Activated T-helper 17 cell treated with anti-CD3 and anti-CD28 coated beads, Interleukin-2, amount 50 U/mL, for 72 hours (primary cell): ENCODE results near the gene CHMP2B. TPM values are rescaled to one million over a fixed set of nuclear protein-coding genes. Genes with fewer than 3 reads are reported as not detected.

Experiments
- ATAC-seq: fragments of 150-1000 bp; cut with Tn5 transposase; replicated peaks from 2 replicates; pipeline ENCODE4 v1.10.0; 2021; ENCODE audit warnings: mild to moderate bottlenecking, moderate library complexity
- H3K27ac Mint-ChIP-seq: one replicate; pipeline ENCODE4 v1.8.0; 2022; ENCODE audit warnings: mixed read lengths
- H3K27me3 Mint-ChIP-seq: one replicate; pipeline ENCODE4 v1.8.0; 2022; ENCODE audit warnings: mixed read lengths
- H3K36me3 Mint-ChIP-seq: one replicate; pipeline ENCODE4 v1.8.0; 2022; ENCODE audit warnings: low read depth, mild to moderate bottlenecking, mixed read lengths
- H3K4me1 Mint-ChIP-seq: one replicate; pipeline ENCODE4 v1.8.0; 2022; ENCODE audit warnings: mixed read lengths
- H3K4me3 Mint-ChIP-seq: one replicate; pipeline ENCODE4 v1.8.0; 2022; ENCODE audit warnings: mild to moderate bottlenecking, mixed read lengths
- H3K9me3 Mint-ChIP-seq: one replicate; pipeline ENCODE4 v1.8.0; 2022; ENCODE audit warnings: mixed read lengths
- total RNA-seq, 2 donors: library from RNA; stranded (reverse); gene quantifications; one replicate each; pipeline ENCODE4 v1.2.3, GENCODE V29; 2022

The CHMP2B gene
- 10 to 100 TPM; 19.8 to 22.0 TPM for total RNA-seq

GRCh38 chr3:87227104-87227834 lies at the start of gene CHMP2B:
Gene CHMP2B (plus strand): TSS chr3:87227309. CDS start chr3:87227523, 214 bp downstream.
- H3K36me3 Mint-ChIP-seq, result peaks cover 14% of the 10 kb centered on the region
- peak; percentile 96 for ATAC-seq
- H3K9me3 Mint-ChIP-seq, result peaks cover 4% of the 10 kb centered on the region
- H3K27ac Mint-ChIP-seq, result peak within 1 kb of the TSS; percentile 99
- H3K4me3 Mint-ChIP-seq, result peak within 1 kb of the TSS; percentile 99
- peaks cover 4% of the 10 kb centered on the region for H3K27me3 Mint-ChIP-seq
- peaks cover 36% of the 10 kb centered on the region for H3K4me1 Mint-ChIP-seq

DNA sequence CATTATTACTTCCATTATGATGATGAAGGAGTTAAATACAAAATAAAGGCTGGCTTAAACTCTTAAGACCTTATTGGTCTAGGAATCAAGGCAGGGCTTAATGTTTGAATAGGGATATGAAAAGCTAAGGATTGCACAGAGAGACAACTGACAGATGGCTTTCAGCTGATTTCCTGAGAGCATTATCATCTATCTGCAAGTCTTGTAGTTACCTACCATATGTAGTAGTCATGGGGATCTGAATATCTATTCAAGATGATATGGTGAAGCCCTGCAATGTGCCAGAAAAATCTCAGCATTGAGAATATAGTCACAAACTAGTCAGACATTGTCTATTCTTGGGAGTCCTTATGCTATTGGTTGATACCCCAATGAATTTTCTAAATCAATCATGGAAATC lies 47.5 kb upstream of the CHMP2B start:
- Mint-ChIP-seq H3K4me1 (no peaks in the 10 kb centered on the region), H3K4me3 (no peak overlapping the region), H3K27me3 (peaks cover 6% of the 10 kb centered on the region), H3K36me3 (no peaks in the 10 kb centered on the region), H3K27ac (no peak overlapping the region), H3K9me3 (no peaks in the 10 kb centered on the region)
- no peak for ATAC-seq

DNA sequence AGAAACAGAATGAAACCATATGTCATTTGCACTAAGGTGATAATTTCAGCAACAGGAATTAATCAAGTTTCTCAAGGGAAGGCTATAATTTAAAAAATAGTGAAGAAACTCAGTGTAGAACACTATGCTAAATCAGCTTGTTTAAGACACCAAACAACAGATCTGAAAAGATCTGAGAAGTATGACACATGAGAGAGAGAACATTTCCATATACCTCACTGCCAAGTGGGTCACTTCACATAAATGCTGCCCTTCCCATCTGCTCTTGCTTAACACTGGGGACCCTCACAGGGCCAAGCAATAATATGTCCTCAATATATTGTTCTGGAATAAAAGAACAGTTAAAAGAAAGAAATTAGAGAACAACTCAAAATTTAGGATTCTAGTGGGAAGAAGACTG lies 45.6 kb upstream of the CHMP2B start:
- Mint-ChIP-seq H3K27me3 (peaks cover 7% of the 10 kb centered on the region), H3K4me1 (no peaks in the 10 kb centered on the region), H3K4me3 (no peak overlapping the region), H3K36me3 (no peaks in the 10 kb centered on the region), H3K9me3 (no peaks in the 10 kb centered on the region), H3K27ac (no peak overlapping the region)
- no peak for ATAC-seq

DNA sequence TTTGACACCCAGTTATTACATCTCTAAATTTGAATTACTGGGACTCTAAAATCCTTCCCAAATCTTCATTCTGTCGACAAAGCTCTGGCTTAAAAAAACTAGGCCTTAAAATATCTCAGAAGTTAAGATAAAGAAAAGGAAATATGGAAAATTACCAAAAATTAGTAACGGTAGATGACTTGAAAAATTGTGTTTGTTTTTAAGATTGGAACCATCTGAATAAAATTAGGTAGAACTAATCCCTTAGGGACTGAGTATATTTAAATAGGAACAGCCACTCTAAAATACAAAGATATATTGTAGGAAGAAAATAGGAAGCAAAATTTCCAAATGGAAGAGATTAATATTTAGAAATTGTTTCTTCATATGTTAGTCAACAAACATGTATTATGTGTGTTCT lies 45.1 kb upstream of the CHMP2B start:
- no peak for ATAC-seq
- Mint-ChIP-seq H3K27ac (no peak overlapping the region), H3K4me1 (no peaks in the 10 kb centered on the region), H3K27me3 (peaks cover 11% of the 10 kb centered on the region), H3K4me3 (no peak overlapping the region), H3K36me3 (no peaks in the 10 kb centered on the region), H3K9me3 (no peaks in the 10 kb centered on the region)

DNA sequence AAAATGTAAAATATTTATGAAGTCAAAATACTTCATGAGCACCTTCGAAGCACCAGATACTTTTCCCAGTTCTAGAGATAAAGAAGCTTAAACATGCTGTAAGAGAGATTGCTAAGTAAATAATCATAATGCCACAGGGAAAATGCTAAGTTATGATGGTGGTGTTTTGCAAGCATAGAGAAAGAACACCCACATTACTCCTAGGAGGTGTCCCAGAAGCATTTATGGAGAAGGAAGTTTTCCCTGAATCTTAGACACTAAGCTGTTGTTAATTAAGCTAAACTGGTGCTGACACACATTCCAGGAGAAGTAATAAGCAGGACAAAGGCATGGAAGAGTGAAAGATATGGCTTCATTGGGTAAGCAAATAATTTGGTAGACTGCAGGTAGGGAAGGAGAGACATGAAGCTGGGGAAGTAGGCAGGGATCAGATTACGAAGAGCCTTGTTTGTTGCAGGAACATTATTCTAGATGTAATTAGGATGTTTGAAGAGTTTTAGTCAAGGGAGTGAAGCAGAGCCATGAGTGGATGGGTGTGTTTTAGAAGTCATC lies 40.4 kb upstream of the CHMP2B start:
- Mint-ChIP-seq H3K4me1 (no peaks in the 10 kb centered on the region), H3K27ac (no peak overlapping the region), H3K36me3 (no peaks in the 10 kb centered on the region), H3K27me3 (peaks cover 18% of the 10 kb centered on the region), H3K9me3 (no peaks in the 10 kb centered on the region), H3K4me3 (no peak overlapping the region)
- ATAC-seq, result no peak

- no peak overlapping the region for H3K27ac Mint-ChIP-seq
- no peak overlapping the region for H3K4me3 Mint-ChIP-seq
- no peak for ATAC-seq
- peaks cover 9% of the 10 kb centered on the region for H3K9me3 Mint-ChIP-seq
- H3K27me3 Mint-ChIP-seq, result peaks cover 15% of the 10 kb centered on the region
- no peaks in the 10 kb centered on the region for H3K4me1 Mint-ChIP-seq
- no peaks in the 10 kb centered on the region for H3K36me3 Mint-ChIP-seq
These were observed 35.9 kb upstream of the CHMP2B start for GRCh38 chr3:87191175-87191574.

DNA sequence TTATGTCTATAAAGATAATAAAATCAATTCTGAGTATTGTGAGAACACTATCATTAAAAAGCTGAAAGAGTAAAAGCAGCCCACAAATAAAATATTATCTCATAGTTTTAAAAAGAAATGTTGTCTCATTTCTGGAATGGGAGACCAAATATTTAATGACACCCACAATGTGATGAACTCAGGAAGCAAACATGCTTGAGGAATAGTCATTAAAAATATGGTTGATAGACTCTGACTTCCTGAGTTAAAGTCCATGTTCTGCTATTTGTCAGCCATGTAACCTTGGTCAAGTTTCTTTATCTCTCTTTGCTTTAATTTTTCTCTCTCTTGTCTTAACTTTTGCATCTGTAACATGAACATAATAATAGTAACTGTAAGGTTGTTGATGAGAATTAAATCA lies 35.5 kb upstream of the CHMP2B start:
- H3K9me3 Mint-ChIP-seq, result peaks cover 9% of the 10 kb centered on the region
- H3K27me3 Mint-ChIP-seq, result peaks cover 15% of the 10 kb centered on the region
- no peak for ATAC-seq
- no peak overlapping the region for H3K4me3 Mint-ChIP-seq
- no peaks in the 10 kb centered on the region for H3K4me1 Mint-ChIP-seq
- H3K27ac Mint-ChIP-seq, result no peak overlapping the region
- H3K36me3 Mint-ChIP-seq, result no peaks in the 10 kb centered on the region

- Mint-ChIP-seq H3K36me3 (no peaks in the 10 kb centered on the region), H3K27ac (no peak overlapping the region), H3K27me3 (peaks cover 9% of the 10 kb centered on the region), H3K4me3 (no peak overlapping the region), H3K9me3 (peaks cover 14% of the 10 kb centered on the region), H3K4me1 (no peaks in the 10 kb centered on the region)
- no peak for ATAC-seq
These were observed 30.2 kb upstream of the CHMP2B start for GRCh38 chr3:87196879-87197278.

GRCh38 chr3:87197531-87197930 lies 29.6 kb upstream of the CHMP2B start:
- Mint-ChIP-seq H3K27ac (no peak overlapping the region), H3K9me3 (peaks cover 14% of the 10 kb centered on the region), H3K36me3 (no peaks in the 10 kb centered on the region), H3K27me3 (peaks cover 10% of the 10 kb centered on the region), H3K4me1 (no peaks in the 10 kb centered on the region), H3K4me3 (no peak overlapping the region)
- no peak for ATAC-seq

- Mint-ChIP-seq H3K9me3 (peaks cover 14% of the 10 kb centered on the region), H3K4me1 (no peaks in the 10 kb centered on the region), H3K4me3 (no peak overlapping the region), H3K27ac (no peak overlapping the region), H3K27me3 (peaks cover 10% of the 10 kb centered on the region), H3K36me3 (no peaks in the 10 kb centered on the region)
- no peak for ATAC-seq
These were observed 28.3 kb upstream of the CHMP2B start for GRCh38 chr3:87198774-87199173.

GRCh38 chr3:87199628-87200027 lies 27.5 kb upstream of the CHMP2B start:
- H3K36me3 Mint-ChIP-seq, result no peaks in the 10 kb centered on the region
- H3K4me3 Mint-ChIP-seq, result no peak overlapping the region
- no peaks in the 10 kb centered on the region for H3K4me1 Mint-ChIP-seq
- peaks cover 13% of the 10 kb centered on the region for H3K9me3 Mint-ChIP-seq
- peaks cover 10% of the 10 kb centered on the region for H3K27me3 Mint-ChIP-seq
- ATAC-seq, result no peak
- H3K27ac Mint-ChIP-seq, result no peak overlapping the region

DNA sequence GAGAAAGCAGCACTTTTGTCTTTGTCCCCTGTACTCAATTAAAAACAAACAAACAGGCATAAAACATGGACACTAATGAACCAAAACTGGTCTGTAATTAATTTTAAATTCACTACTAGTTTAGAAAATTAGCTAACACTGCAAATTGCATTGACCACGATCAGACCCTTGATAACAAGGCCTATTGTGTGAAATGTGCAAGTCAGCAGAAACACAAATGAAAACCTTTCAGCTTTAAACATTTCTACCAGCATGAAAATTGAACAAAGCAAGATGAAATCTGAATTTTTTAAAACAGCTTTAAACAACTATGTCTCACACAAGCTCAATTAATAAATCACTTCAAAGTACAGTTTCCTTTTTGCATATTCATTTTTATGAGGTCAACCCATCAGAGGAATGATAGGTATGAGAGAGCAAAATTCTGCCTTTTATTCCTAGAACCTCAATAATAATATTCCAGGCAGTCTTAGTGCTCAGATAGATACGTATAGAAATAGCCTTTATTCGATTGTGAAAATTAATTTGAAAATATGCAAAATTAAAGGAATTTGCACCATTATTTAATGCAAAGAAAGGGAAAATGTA lies 27.0 kb upstream of the CHMP2B start:
- H3K4me1 Mint-ChIP-seq, result no peaks in the 10 kb centered on the region
- peaks cover 12% of the 10 kb centered on the region for H3K27me3 Mint-ChIP-seq
- no peak for ATAC-seq
- H3K27ac Mint-ChIP-seq, result no peak overlapping the region
- no peak overlapping the region for H3K4me3 Mint-ChIP-seq
- no peaks in the 10 kb centered on the region for H3K36me3 Mint-ChIP-seq
- H3K9me3 Mint-ChIP-seq, result peaks cover 8% of the 10 kb centered on the region

- H3K27me3 Mint-ChIP-seq, result peaks cover 9% of the 10 kb centered on the region
- H3K27ac Mint-ChIP-seq, result no peak overlapping the region
- no peak overlapping the region for H3K4me3 Mint-ChIP-seq
- no peak for ATAC-seq
- H3K4me1 Mint-ChIP-seq, result no peaks in the 10 kb centered on the region
- H3K9me3 Mint-ChIP-seq, result peaks cover 5% of the 10 kb centered on the region
- H3K36me3 Mint-ChIP-seq, result no peaks in the 10 kb centered on the region
These were observed 25.4 kb upstream of the CHMP2B start for GRCh38 chr3:87201727-87202126.

GRCh38 chr3:87203809-87204208 lies 23.3 kb upstream of the CHMP2B start:
- no peaks in the 10 kb centered on the region for H3K9me3 Mint-ChIP-seq
- no peak for ATAC-seq
- H3K4me3 Mint-ChIP-seq, result no peak overlapping the region
- no peak overlapping the region for H3K27ac Mint-ChIP-seq
- peaks cover 9% of the 10 kb centered on the region for H3K27me3 Mint-ChIP-seq
- no peaks in the 10 kb centered on the region for H3K36me3 Mint-ChIP-seq
- H3K4me1 Mint-ChIP-seq, result no peaks in the 10 kb centered on the region

GRCh38 chr3:87206070-87206469 lies 21.0 kb upstream of the CHMP2B start:
- Mint-ChIP-seq H3K4me3 (no peak overlapping the region), H3K27ac (no peak overlapping the region), H3K27me3 (peaks cover 10% of the 10 kb centered on the region), H3K4me1 (no peaks in the 10 kb centered on the region), H3K9me3 (no peaks in the 10 kb centered on the region), H3K36me3 (no peaks in the 10 kb centered on the region)
- ATAC-seq, result peak; percentile 59
